ENCODE results near the gene PRRT1.

The PRRT1 gene

DNA sequence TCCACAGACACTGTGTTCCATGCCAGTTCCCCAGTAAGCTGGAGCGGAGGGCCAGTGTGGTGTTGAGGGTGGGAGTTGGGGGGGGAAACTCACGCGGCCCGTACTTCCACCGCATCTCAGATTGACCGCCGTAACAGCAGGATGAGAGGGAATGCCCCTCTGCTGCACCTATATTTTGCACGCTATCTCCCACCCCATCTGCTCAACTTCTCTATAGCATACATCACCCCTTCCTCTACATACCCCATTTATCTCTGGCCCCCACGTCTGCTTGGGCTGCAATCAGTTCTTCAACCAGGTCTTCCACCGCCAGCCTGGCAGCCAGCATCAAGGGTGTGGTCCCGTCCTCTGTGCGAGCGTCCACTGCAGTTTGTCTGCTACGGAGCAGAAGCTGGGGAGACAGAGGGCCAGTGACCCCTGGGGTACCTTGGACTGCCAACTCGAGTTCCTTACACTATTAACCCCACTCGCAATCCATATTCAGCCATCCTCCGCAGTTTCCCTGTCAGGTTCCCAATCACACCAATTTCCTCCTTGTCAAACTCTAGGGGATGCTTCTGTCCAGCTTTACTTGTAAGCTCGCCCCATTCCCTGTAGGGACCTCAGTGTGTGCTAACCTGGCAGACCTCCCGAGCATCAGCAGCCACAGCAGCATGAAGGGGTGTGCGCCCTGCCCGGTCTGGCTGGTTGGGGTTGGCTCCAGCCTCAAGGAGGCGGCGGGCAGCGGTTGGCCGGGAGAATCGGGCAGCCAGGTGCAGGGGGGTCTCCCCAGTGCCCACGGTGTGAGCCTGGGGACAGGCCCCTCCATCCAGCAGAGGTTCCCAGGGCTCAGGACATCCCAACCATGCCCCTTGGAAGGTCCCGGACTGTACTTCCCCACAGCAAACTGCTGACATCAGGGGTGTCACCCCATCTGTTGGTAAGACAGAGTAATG is 45.2 kb upstream of the PRRT1 start:
- DNase-seq (ENCODE audit: low spot score): no peak
- no peak for ATAC-seq (ENCODE audit: low read depth)
- Histone ChIP-seq H3K4me1 (ENCODE audit: insufficient read depth, poor library complexity, severe bottlenecking) (peaks cover 7% of the 10 kb centered on the region), H3K4me3 (ENCODE audit: severe bottlenecking) (peak overlapping the region; percentile 50), H3K27ac (ENCODE audit: poor library complexity, severe bottlenecking) (peak overlapping the region; percentile 78), H3K36me3 (ENCODE audit: low read depth) (no peaks in the 10 kb centered on the region), H3K27me3 (ENCODE audit: insufficient read depth, poor library complexity, severe bottlenecking) (no peaks in the 10 kb centered on the region), H3K9me3 (ENCODE audit: severe bottlenecking) (no peaks in the 10 kb centered on the region)
- TF ChIP-seq, protein P1, sequence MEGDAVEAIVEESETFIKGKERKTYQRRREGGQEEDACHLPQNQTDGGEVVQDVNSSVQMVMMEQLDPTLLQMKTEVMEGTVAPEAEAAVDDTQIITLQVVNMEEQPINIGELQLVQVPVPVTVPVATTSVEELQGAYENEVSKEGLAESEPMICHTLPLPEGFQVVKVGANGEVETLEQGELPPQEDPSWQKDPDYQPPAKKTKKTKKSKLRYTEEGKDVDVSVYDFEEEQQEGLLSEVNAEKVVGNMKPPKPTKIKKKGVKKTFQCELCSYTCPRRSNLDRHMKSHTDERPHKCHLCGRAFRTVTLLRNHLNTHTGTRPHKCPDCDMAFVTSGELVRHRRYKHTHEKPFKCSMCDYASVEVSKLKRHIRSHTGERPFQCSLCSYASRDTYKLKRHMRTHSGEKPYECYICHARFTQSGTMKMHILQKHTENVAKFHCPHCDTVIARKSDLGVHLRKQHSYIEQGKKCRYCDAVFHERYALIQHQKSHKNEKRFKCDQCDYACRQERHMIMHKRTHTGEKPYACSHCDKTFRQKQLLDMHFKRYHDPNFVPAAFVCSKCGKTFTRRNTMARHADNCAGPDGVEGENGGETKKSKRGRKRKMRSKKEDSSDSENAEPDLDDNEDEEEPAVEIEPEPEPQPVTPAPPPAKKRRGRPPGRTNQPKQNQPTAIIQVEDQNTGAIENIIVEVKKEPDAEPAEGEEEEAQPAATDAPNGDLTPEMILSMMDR (IDR thresholded peaks at IDR 0.05; ENCODE audit: poor library complexity, severe bottlenecking): no peak

DNA sequence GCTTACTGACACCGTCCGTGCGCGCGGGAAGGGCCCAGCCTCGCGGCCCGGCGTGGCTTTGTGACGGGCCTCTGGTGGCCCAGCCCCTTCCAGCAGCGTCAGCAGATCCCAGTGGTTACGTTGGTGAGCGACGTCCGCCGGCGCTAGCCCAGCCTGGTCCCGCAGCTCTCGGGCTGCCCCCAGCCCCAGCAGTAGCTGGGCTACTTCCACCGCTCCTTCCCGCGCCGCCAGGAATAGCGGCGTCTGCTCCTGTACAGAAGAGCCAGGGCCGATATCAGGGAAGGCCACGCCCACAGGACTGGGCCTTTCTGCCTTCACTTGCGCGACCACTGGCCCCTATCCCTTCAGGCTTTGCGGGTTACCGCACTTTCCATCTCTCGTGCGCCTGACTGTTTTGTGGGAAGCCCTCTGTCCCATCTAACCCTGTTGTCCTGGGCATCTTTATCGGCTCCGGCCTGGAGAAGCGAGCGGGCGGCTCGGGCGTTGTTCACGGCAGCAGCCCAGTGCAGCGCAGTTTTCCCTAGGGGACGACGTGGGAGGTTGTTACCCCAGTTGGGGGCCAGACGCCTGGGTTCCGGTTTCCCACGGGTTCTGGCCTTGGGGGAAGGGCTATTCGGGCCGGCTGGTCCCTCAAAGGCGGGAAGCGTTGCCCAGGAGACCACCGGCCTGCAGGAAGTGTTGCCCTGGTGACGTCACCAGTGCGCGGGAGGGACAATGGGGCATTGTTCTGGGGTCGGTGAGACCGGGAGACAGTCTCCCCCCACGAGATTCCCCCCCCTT is 44.4 kb upstream of the PRRT1 start:
- Histone ChIP-seq H3K27ac (ENCODE audit: poor library complexity, severe bottlenecking) (peak overlapping the region; percentile 78), H3K9me3 (ENCODE audit: severe bottlenecking) (no peaks in the 10 kb centered on the region), H3K36me3 (ENCODE audit: low read depth) (no peaks in the 10 kb centered on the region), H3K4me3 (ENCODE audit: severe bottlenecking) (peak overlapping the region; percentile 50), H3K4me1 (ENCODE audit: insufficient read depth, poor library complexity, severe bottlenecking) (peaks cover 7% of the 10 kb centered on the region), H3K27me3 (ENCODE audit: insufficient read depth, poor library complexity, severe bottlenecking) (no peaks in the 10 kb centered on the region)
- ATAC-seq (ENCODE audit: low read depth): no peak; the same call in 2 of the 3 replicates
- TF ChIP-seq, protein P1 (IDR thresholded peaks at IDR 0.05; ENCODE audit: poor library complexity, severe bottlenecking): no peak
- DNase-seq (ENCODE audit: low spot score): peak; percentile 84

DNA sequence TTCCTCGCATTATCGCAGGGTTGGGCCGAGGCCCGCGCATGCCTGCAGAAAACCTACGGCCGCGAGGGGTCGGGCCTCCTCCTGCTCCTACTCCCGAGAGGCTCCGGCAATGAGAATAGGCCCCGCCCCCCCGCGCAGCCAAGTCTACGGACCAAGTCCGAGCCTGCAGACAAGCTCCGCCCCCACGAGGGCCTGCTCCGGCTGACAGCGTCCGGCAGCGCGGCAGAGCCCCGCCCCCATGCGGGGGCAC is 43.8 kb upstream of the PRRT1 start:
- Histone ChIP-seq H3K27me3 (ENCODE audit: insufficient read depth, poor library complexity, severe bottlenecking) (no peaks in the 10 kb centered on the region), H3K36me3 (ENCODE audit: low read depth) (no peaks in the 10 kb centered on the region), H3K9me3 (ENCODE audit: severe bottlenecking) (no peaks in the 10 kb centered on the region), H3K4me1 (ENCODE audit: insufficient read depth, poor library complexity, severe bottlenecking) (peaks cover 7% of the 10 kb centered on the region), H3K4me3 (ENCODE audit: severe bottlenecking) (peak overlapping the region; percentile 50), H3K27ac (ENCODE audit: poor library complexity, severe bottlenecking) (peak overlapping the region; percentile 78)
- TF ChIP-seq, protein P1 (IDR thresholded peaks at IDR 0.05; ENCODE audit: poor library complexity, severe bottlenecking): no peak
- DNase-seq (ENCODE audit: low spot score): peak; percentile 100
- ATAC-seq (ENCODE audit: low read depth): no peak; the same call in 2 of the 3 replicates

DNA sequence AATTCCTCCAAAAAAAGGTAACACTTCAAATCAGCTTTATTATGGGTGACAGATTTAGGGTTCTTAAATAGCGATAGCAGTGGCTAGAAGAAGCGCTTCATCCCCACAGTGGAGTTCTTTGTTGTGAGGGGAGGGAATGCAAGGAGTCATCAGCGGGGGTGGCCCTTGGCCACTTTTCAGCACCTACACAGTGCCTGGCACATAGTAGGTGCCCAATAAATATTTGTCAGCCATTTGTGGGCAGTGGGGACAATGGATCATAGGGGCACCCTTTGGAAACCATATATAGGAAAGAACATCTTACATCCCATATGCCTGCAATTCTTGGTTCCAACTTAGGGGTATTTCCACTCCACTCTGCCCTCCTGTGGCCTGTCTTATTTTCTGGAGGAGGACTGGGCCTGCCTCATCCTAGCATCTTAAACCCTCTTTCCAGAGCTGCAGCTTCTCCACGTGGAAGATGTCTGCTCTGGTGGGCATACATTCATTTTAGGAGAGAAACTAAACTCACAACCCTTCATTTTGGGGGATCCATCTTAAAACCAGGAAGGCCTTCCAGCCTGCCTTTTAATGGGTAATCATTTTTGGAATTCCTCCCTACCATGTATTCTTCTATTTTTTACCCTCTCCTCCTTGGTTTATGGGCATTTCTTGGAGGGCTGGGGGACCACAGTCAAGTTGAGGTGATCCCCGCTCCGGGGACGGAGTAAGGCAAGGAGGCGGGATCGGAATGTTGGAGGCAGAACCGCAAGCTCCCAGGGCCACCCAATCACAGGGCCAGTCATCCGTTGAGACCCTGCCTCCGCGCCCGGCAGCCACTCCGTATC is 43.3 kb upstream of the PRRT1 start:
- peak overlapping the region; percentile 78 for H3K27ac ChIP-seq (ENCODE audit: poor library complexity, severe bottlenecking)
- H3K4me1 ChIP-seq (ENCODE audit: insufficient read depth, poor library complexity, severe bottlenecking): peaks cover 7% of the 10 kb centered on the region
- H3K9me3 ChIP-seq (ENCODE audit: severe bottlenecking): no peaks in the 10 kb centered on the region
- ATAC-seq (ENCODE audit: low read depth): peak; percentile 92; the same call in 2 of the 3 replicates
- no peak for DNase-seq (ENCODE audit: low spot score)
- TF ChIP-seq, protein P1 (IDR thresholded peaks at IDR 0.05; ENCODE audit: poor library complexity, severe bottlenecking): peak; percentile 51
- no peaks in the 10 kb centered on the region for H3K27me3 ChIP-seq (ENCODE audit: insufficient read depth, poor library complexity, severe bottlenecking)
- H3K36me3 ChIP-seq (ENCODE audit: low read depth): no peaks in the 10 kb centered on the region
- peak overlapping the region; percentile 29 for H3K4me3 ChIP-seq (ENCODE audit: severe bottlenecking)
